ENCODE results near the gene SFXN5.
"Not testable (repeated sequence)": the region's sequence is repeated elsewhere in the genome, so short reads cannot be mapped to it uniquely, and the experiment has no call there.

The SFXN5 gene

DNA sequence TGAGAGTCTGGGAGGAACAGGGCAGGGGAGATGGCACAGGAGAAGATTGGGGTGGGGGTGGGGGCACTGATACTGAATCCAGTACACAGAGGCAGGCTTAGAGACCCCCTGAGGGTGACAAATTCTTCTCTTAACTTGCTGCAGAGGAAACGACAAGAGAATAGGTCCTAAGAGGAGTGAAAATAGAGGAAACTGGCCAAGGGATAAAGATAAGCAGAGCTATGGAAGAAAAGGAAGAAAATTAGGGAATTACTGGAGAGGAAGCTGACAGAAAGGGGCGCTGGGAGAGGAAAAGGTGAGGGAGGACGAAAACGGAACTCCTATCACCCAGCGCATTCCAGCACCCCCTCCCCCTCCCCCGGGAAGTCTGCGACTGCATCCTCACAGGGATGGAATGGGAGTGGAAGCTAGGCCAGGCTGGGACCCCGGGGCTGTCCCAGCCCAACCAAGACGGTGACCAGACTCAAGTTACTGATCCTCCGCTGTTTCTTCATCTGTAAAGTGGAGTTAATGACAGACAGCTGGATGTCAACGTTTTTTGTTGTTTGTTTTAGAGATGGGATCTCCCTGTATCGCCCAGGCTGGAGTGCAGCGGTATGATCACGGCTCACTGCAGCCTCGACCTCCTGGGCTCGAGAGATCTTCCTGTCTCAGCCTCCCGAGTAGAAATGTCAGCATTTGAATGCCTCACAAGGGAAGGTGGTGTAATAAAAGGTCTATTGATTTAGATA lies 156.8 kb downstream of the SFXN5 start:
- Histone ChIP-seq H3K4me3 (no peak overlapping the region), H3K9me3 (no peaks in the 10 kb centered on the region), H3K27ac (no peak overlapping the region), H4K20me1 (peaks cover 68% of the 10 kb centered on the region), H3K36me3 (no peaks in the 10 kb centered on the region), H3K9ac (no peak overlapping the region), H3K4me2 (no peak overlapping the region), H3K27me3 (peaks cover 100% of the 10 kb centered on the region), H3K4me1 (peaks cover 36% of the 10 kb centered on the region)
- no peak for TF ChIP-seq Cebpa-rat (IDR thresholded peaks at IDR 0.05)

DNA sequence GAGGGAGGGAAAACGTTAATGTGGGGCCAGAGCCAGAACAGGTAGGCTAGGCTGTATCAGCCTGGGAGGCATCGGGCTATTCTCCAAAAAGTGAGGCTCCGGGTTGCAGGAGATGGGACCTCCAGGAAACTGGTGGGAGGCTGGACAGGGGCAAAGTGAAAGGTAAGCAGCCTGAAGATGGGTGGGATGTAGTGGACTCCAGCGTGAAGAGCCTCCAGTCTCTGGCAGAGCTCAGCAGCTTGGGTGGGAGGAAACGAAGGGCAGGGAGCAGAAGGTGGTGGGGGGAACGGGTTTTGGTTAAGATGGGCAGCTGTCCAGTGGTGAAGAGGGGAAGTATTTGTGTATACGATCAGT lies 157.3 kb downstream of the SFXN5 start:
- Histone ChIP-seq H3K27ac (no peak overlapping the region), H3K4me1 (peaks cover 36% of the 10 kb centered on the region), H4K20me1 (peaks cover 62% of the 10 kb centered on the region), H3K4me3 (no peak overlapping the region), H3K36me3 (no peaks in the 10 kb centered on the region), H3K27me3 (peaks cover 100% of the 10 kb centered on the region), H3K9me3 (no peaks in the 10 kb centered on the region), H3K9ac (no peak overlapping the region), H3K4me2 (no peak overlapping the region)
- no peak for TF ChIP-seq Cebpa-rat (IDR thresholded peaks at IDR 0.05)

DNA sequence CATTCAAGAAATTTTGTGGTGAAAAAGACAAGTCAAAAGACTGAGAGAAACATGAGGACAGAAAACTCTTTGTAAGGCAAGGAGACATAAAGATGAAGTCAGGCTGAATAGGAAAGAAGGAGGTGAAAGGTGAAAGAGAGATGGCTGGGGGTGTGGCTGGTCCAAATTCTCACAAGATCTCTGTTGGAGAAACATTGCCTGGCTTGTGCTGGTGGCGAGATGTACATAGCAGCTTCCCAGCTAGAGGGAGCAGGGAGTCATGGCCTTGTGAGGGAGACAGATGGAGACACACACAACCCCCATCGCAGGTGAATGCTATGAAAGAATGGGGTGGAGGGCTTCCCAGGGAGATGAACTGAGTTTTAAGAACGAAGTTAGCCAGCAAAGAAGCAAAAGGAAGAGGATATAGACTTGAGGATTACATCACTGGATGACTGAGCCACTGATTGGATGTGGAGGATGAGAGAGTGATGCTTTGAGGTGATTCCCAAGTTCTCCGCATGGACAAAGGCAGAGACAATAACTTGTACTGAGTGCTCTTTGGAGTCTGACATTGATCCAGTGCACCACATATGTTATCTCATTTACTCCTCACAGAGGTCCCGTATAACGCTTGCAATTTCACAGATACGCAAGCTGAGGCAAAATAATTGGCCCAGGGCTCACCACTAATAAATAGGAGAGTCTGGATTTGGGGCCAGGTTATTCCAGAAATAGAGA lies 157.9 kb downstream of the SFXN5 start:
- peaks cover 36% of the 10 kb centered on the region for H3K4me1 ChIP-seq
- no peak overlapping the region for H3K4me3 ChIP-seq
- peaks cover 96% of the 10 kb centered on the region for H3K27me3 ChIP-seq
- no peak overlapping the region for H3K4me2 ChIP-seq
- no peak overlapping the region for H3K9ac ChIP-seq
- no peaks in the 10 kb centered on the region for H3K36me3 ChIP-seq
- no peak for TF ChIP-seq Cebpa-rat (IDR thresholded peaks at IDR 0.05)
- peaks cover 57% of the 10 kb centered on the region for H4K20me1 ChIP-seq
- no peak overlapping the region for H3K27ac ChIP-seq
- H3K9me3 ChIP-seq, result no peaks in the 10 kb centered on the region

DNA sequence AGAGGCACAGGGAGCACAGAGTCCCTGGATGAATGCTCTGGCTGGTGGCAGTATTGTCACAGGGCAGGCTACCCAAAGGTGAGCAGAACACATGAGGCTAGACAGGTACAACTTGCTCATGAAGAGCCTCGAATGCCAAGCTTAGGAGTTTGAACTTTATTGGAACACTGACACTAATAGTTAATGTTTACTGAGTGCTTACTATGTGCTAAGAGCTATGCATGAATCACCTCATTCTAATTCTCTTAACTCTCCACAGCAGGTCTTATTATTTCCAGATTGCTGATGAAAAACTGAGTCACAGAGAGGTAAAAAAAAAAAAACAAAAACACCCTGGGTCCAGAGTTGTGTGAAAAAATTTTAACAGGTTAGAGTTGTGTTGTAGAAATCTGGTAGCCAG lies 160.3 kb downstream of the SFXN5 start:
- Histone ChIP-seq H3K9ac (no peak overlapping the region), H3K4me1 (peaks cover 14% of the 10 kb centered on the region), H3K4me3 (no peak overlapping the region), H3K27me3 (peaks cover 72% of the 10 kb centered on the region), H3K27ac (no peak overlapping the region), H3K36me3 (no peaks in the 10 kb centered on the region), H3K4me2 (no peak overlapping the region), H4K20me1 (peaks cover 36% of the 10 kb centered on the region), H3K9me3 (peaks cover 4% of the 10 kb centered on the region)
- no peak for TF ChIP-seq Cebpa-rat (IDR thresholded peaks at IDR 0.05)

DNA sequence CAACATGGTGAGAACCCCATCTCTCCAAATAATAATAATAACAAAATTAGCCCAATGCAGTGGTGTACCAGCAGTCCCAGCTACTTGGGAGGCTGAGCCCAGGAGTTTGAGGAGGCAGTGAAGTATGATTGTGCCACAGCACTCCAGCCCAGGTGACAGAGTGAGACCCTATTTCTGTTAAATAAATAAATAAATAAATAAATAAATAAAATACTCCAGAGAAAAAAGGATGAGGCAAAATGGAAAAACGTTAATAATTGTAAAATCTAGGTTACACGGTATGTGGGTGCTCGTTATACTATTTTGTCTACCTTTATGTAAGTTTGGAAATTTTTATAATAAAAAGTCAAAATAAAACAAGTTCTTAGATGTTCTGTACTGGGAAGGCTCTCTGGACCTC lies 162.8 kb downstream of the SFXN5 start:
- Histone ChIP-seq H3K36me3 (no peaks in the 10 kb centered on the region), H3K4me2 (no peak overlapping the region), H4K20me1 (peaks cover 12% of the 10 kb centered on the region), H3K27ac (no peak overlapping the region), H3K4me1 (no peaks in the 10 kb centered on the region), H3K9me3 (peaks cover 8% of the 10 kb centered on the region), H3K9ac (no peak overlapping the region), H3K27me3 (peaks cover 47% of the 10 kb centered on the region), H3K4me3 (no peak overlapping the region)
- no peak for TF ChIP-seq Cebpa-rat (IDR thresholded peaks at IDR 0.05)

DNA sequence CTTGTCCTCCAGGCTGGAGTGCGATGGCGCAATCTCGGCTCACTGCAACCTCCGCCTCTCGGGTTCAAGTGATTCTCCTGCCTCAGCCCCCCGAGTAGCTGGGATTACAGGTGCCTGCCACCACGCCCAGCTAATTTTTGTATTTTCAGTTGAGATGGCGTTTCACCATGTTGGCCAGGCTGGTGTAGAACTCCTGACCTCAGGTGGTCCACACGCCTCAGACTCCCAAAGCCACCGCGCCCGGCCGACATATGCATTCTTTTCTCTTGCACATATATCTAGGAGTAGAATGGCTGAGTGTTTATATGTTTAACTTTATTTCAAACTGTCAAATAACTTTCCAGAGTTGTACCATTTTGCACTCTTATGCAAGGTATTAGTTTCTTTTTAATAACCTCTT lies 164.1 kb downstream of the SFXN5 start:
- not testable (repeated sequence) for H3K36me3 ChIP-seq, H3K9ac ChIP-seq, H3K9me3 ChIP-seq, H3K4me3 ChIP-seq, H3K4me1 ChIP-seq, H4K20me1 ChIP-seq, H3K27ac ChIP-seq, H3K4me2 ChIP-seq
- H3K27me3 ChIP-seq, result peaks cover 33% of the 10 kb centered on the region

DNA sequence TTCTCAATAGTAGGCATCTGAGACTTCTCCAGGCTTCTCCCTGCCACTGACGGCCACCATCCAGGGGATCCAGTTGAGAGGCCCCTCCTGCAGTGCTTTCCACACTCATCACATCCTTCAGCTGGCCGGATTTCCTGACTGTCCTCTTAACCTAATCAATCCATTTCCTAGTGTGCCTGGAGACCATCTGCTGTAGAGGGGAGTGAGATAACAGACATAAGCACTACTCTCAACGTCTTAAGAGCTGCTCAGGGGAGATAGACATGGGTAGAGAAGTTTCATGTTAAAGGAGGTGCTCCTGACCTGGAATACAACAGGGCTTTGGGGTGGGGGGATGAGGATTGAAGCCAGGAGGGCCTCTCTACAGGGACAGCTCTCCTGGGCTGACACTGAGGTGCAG lies 170.1 kb downstream of the SFXN5 start:
- Histone ChIP-seq H3K4me2 (no peak overlapping the region), H3K4me1 (peaks cover 13% of the 10 kb centered on the region), H3K27ac (no peak overlapping the region), H3K9me3 (peaks cover 5% of the 10 kb centered on the region), H3K36me3 (no peaks in the 10 kb centered on the region), H3K9ac (no peak overlapping the region), H4K20me1 (no peaks in the 10 kb centered on the region), H3K27me3 (no peaks in the 10 kb centered on the region), H3K4me3 (no peak overlapping the region)
- TF ChIP-seq Cebpa-rat (IDR thresholded peaks at IDR 0.05), result no peak

DNA sequence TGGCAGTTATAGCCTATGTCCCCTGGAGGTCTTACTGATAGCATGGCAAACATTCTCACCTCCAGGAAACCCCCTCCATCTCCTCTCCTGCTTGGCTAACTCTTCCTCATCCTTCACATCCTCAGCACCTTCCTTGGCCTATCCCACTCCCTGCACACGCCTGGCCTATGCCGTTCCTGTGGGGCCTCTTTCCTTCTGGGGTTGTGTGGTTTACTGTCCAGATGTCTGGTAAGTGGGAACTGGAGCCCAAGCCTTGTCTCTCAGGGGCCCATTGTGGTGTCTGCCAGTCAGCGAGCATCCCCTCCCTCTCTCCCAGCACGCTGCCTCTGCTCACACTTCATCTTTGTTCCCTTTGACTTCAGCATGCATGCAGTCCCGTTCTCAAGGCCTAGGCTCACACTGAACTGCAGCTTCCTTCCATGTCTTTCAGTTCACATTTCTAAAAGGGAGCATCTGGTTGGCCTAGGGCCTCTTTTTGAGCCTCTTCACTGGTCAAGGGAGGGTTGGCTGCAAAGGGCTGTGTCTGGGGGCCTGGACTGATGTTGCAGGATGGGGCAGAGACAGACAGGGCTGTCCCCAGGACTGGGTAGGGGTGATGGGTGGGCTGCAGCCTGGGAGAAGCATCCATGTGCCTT lies 171.2 kb downstream of the SFXN5 start:
- Histone ChIP-seq H3K36me3 (no peaks in the 10 kb centered on the region), H3K4me1 (peaks cover 18% of the 10 kb centered on the region), H3K27ac (no peak overlapping the region), H3K4me3 (no peak overlapping the region), H3K9me3 (no peaks in the 10 kb centered on the region), H3K27me3 (0 out of 2 replicates have a peak, but pooled peaks cover 5% of the 10 kb centered on the region), H3K4me2 (peak overlapping the region; percentile 45), H4K20me1 (no peaks in the 10 kb centered on the region), H3K9ac (no peak overlapping the region)
- TF ChIP-seq Cebpa-rat (IDR thresholded peaks at IDR 0.05), result no peak

DNA sequence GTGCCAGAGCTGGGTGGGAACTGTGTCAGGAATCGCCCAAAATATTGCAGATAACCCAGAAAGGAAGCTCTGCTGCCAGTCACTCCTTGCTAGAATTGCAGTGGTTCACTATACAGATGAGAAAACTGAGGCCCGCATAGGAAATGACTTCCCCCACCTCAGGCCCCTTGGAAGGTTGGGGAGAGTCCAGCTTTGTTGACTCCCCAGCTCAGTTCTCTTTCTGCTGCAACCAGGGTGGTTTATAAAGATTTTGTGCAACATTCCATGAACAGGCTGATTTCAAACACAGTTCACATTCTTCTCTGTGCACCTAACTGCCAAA lies 173.0 kb downstream of the SFXN5 start:
- Histone ChIP-seq H3K9ac (no peak overlapping the region), H3K27me3 (0 out of 2 replicates have a peak, but pooled peaks cover 12% of the 10 kb centered on the region), H3K27ac (no peak overlapping the region), H3K4me1 (peaks cover 35% of the 10 kb centered on the region), H3K36me3 (no peaks in the 10 kb centered on the region), H3K4me2 (no peak overlapping the region), H4K20me1 (no peaks in the 10 kb centered on the region), H3K9me3 (no peaks in the 10 kb centered on the region), H3K4me3 (no peak overlapping the region)
- no peak for TF ChIP-seq Cebpa-rat (IDR thresholded peaks at IDR 0.05)
